ENCODE measurements around the gene RXYLT1. TPM values are rescaled to one million over a fixed set of nuclear protein-coding genes. Genes with fewer than 3 reads are reported as not detected.
A peak's percentile ranks its signal among the peaks of the same experiment; 100 is the strongest.

The RXYLT1 gene
- total RNA-seq, 2 donors from 2014 or later = 9.7 to 11.0 TPM

- Mint-ChIP-seq H3K4me1 (peaks cover 7% of the 10 kb centered on the region), H3K4me3 (no peak overlapping the region), H3K27me3 (ENCODE audit: insufficient read depth) (no peaks in the 10 kb centered on the region), H3K9me3 (no peaks in the 10 kb centered on the region), H3K36me3 (ENCODE audit: low read depth) (peaks cover 20% of the 10 kb centered on the region), H3K27ac (no peak overlapping the region)
- 85 to 86% methylated on average over 1 to 3 of the region's 3 CpGs for WGBS, 2 experiments (ENCODE audit: insufficient coverage in 1 of 2, insufficient read length in 1 of 2)
- Histone ChIP-seq H3K36me3 (ENCODE audit: control insufficient read depth, insufficient read depth, low read length) (peaks cover 18% of the 10 kb centered on the region), H3K4me3 (ENCODE audit: low read length) (no peak overlapping the region), H3K9ac (ENCODE audit: extremely low read depth, low read length, poor library complexity, severe bottlenecking) (no peak overlapping the region), H3K4me1 (ENCODE audit: control insufficient read depth, insufficient read depth, low read length) (no peaks in the 10 kb centered on the region), H3K9me3 (ENCODE audit: control insufficient read depth, low read length) (no peaks in the 10 kb centered on the region), H3K27ac (ENCODE audit: low read depth, low read length) (no peak overlapping the region), H3K27me3 (ENCODE audit: control insufficient read depth, insufficient read depth, low read length, poor library complexity, severe bottlenecking) (no peaks in the 10 kb centered on the region)
- TF ChIP-seq CTCF (conservative IDR thresholded peaks at IDR 0.05) = no peak
- no peak for DNase-seq
Observed at GRCh38 chr12:63792338-63792737, 12.6 kb downstream of the RXYLT1 start.

- peaks cover 10% of the 10 kb centered on the region for H3K36me3 Mint-ChIP-seq (ENCODE audit: low read depth)
- H3K9me3 Mint-ChIP-seq = no peaks in the 10 kb centered on the region
- peaks cover 7% of the 10 kb centered on the region for H3K4me1 Mint-ChIP-seq
- Histone ChIP-seq H3K9ac (ENCODE audit: extremely low read depth, low read length, poor library complexity, severe bottlenecking) (no peak overlapping the region), H3K27ac (ENCODE audit: low read depth, low read length) (no peak overlapping the region), H3K4me3 (ENCODE audit: low read length) (no peak overlapping the region), H3K36me3 (ENCODE audit: control insufficient read depth, insufficient read depth, low read length) (peaks cover 10% of the 10 kb centered on the region), H3K9me3 (ENCODE audit: control insufficient read depth, low read length) (no peaks in the 10 kb centered on the region), H3K27me3 (ENCODE audit: control insufficient read depth, insufficient read depth, low read length, poor library complexity, severe bottlenecking) (no peaks in the 10 kb centered on the region), H3K4me1 (ENCODE audit: control insufficient read depth, insufficient read depth, low read length) (no peaks in the 10 kb centered on the region)
- peak; percentile 70 for DNase-seq
- no peak overlapping the region for H3K4me3 Mint-ChIP-seq
- WGBS, 2 experiments (ENCODE audit: insufficient coverage in 1 of 2, insufficient read length in 1 of 2) = 85 to 92% methylated on average over 5 to 9 of the region's 10 CpGs
- H3K27me3 Mint-ChIP-seq (ENCODE audit: insufficient read depth) = no peaks in the 10 kb centered on the region
- no peak for TF ChIP-seq CTCF (conservative IDR thresholded peaks at IDR 0.05)
- H3K27ac Mint-ChIP-seq = peak overlapping the region; percentile 23
Observed at GRCh38 chr12:63795032-63795687, 15.5 kb downstream of the RXYLT1 start.

- Histone ChIP-seq H3K4me1 (ENCODE audit: control insufficient read depth, insufficient read depth, low read length) (no peaks in the 10 kb centered on the region), H3K36me3 (ENCODE audit: control insufficient read depth, insufficient read depth, low read length) (peaks cover 6% of the 10 kb centered on the region), H3K4me3 (ENCODE audit: low read length) (no peak overlapping the region), H3K27ac (ENCODE audit: low read depth, low read length) (no peak overlapping the region), H3K9me3 (ENCODE audit: control insufficient read depth, low read length) (no peaks in the 10 kb centered on the region), H3K9ac (ENCODE audit: extremely low read depth, low read length, poor library complexity, severe bottlenecking) (no peak overlapping the region), H3K27me3 (ENCODE audit: control insufficient read depth, insufficient read depth, low read length, poor library complexity, severe bottlenecking) (no peaks in the 10 kb centered on the region)
- Mint-ChIP-seq H3K36me3 (ENCODE audit: low read depth) (peaks cover 2% of the 10 kb centered on the region), H3K4me1 (peaks cover 7% of the 10 kb centered on the region), H3K27ac (no peak overlapping the region), H3K9me3 (no peaks in the 10 kb centered on the region), H3K4me3 (no peak overlapping the region), H3K27me3 (ENCODE audit: insufficient read depth) (no peaks in the 10 kb centered on the region)
- WGBS, 2 experiments (ENCODE audit: insufficient coverage in 1 of 2, insufficient read length in 1 of 2) = 93 to 94% methylated on average over 6 of the region's 6 CpGs
- no peak for TF ChIP-seq CTCF (conservative IDR thresholded peaks at IDR 0.05)
- DNase-seq = no peak
Observed at GRCh38 chr12:63795944-63796343, 16.2 kb downstream of the RXYLT1 start.
